Mesendoderm (in vitro differentiated cells): ENCODE data around the gene CFAP46.

Source experiments
- DNase-seq: peaks from one replicate; pipeline ENCODE4 v3.0.0; 2013
- H2AK5ac ChIP-seq: 2 replicates; pipeline ENCODE4 v1.6.1; 2013; ENCODE audit warnings: low read length, inconsistent platforms
- H2BK120ac ChIP-seq: 2 replicates; pipeline ENCODE4 v1.6.1; 2013; ENCODE audit warnings: low read depth, mild to moderate bottlenecking, low read length, moderate library complexity, mixed read lengths
- H2BK15ac ChIP-seq: replicated peaks from 2 replicates; pipeline ENCODE4 v1.6.1; 2013; ENCODE audit warnings: low read depth, mild to moderate bottlenecking, moderate library complexity
- H2BK5ac ChIP-seq: 2 replicates; pipeline ENCODE4 v1.6.1; 2013; ENCODE audit warnings: low read length, inconsistent platforms
- H3K18ac ChIP-seq: 2 replicates; pipeline ENCODE4 v1.6.1; 2013; ENCODE audit warnings: mild to moderate bottlenecking, low read length, mixed read lengths
- H3K23ac ChIP-seq: one replicate; pipeline ENCODE4 v1.6.1; 2013; ENCODE audit warnings: low read length
- H3K27ac ChIP-seq: 2 replicates; pipeline ENCODE4 v1.5.1; 2013; ENCODE audit warnings: low read depth, mild to moderate bottlenecking, inconsistent platforms, low read length, moderate library complexity
- H3K27me3 ChIP-seq: 2 replicates; pipeline ENCODE4 v1.6.1; 2013; ENCODE audit warnings: low read length, control low read depth, mild to moderate bottlenecking, inconsistent platforms; ENCODE audit not compliant: insufficient read depth, poor library complexity
- H3K36me3 ChIP-seq: 2 replicates; pipeline ENCODE4 v1.6.1; 2013; ENCODE audit warnings: low read length, inconsistent platforms; ENCODE audit not compliant: control insufficient read depth, insufficient read depth
- H3K4ac ChIP-seq: one replicate; pipeline ENCODE4 v1.6.1; 2013; ENCODE audit warnings: low read depth, mild to moderate bottlenecking, low read length, moderate library complexity
- H3K4me1 ChIP-seq: 2 replicates; pipeline ENCODE4 v1.6.1; 2013; ENCODE audit warnings: low read depth, low read length, inconsistent platforms; ENCODE audit not compliant: control insufficient read depth
- H3K4me2 ChIP-seq: 2 replicates; pipeline ENCODE4 v1.6.1; 2013; ENCODE audit warnings: low read length
- H3K4me3 ChIP-seq: 2 replicates; pipeline ENCODE4 v1.5.1; 2013; ENCODE audit warnings: mild to moderate bottlenecking, low read length
- H3K56ac ChIP-seq: one replicate; pipeline ENCODE4 v1.6.1; 2013; ENCODE audit warnings: low read length
- H3K79me1 ChIP-seq: 2 replicates; pipeline ENCODE4 v1.6.1; 2013; ENCODE audit warnings: low read length, inconsistent platforms
- H3K79me2 ChIP-seq: 2 replicates; pipeline ENCODE4 v1.6.1; 2013; ENCODE audit warnings: mild to moderate bottlenecking, low read length; ENCODE audit not compliant: control insufficient read depth, insufficient read depth
- H3K9ac ChIP-seq: 2 replicates; pipeline ENCODE4 v1.6.1; 2013; ENCODE audit warnings: low read length, inconsistent platforms
- H4K5ac ChIP-seq: one replicate; pipeline ENCODE4 v1.6.1; 2013; ENCODE audit warnings: low read length
- H4K8ac ChIP-seq: one replicate; pipeline ENCODE4 v1.6.1; 2013; ENCODE audit warnings: low read depth, mild to moderate bottlenecking, control low read depth, low read length, moderate library complexity
- WGBS: extraction: QIAGEN DNeasy Blood & Tissue Kit; methylation state at CpG from one replicate; pipeline ENCODE4 v1.1.7; 2013; ENCODE audit warnings: low lambda C conversion rate, missing lambda C conversion rate; ENCODE audit not compliant: insufficient coverage; ENCODE audit errors: extremely low coverage; 5-methylcytosine and 5-hydroxymethylcytosine counted together

Gene CFAP46

DNA sequence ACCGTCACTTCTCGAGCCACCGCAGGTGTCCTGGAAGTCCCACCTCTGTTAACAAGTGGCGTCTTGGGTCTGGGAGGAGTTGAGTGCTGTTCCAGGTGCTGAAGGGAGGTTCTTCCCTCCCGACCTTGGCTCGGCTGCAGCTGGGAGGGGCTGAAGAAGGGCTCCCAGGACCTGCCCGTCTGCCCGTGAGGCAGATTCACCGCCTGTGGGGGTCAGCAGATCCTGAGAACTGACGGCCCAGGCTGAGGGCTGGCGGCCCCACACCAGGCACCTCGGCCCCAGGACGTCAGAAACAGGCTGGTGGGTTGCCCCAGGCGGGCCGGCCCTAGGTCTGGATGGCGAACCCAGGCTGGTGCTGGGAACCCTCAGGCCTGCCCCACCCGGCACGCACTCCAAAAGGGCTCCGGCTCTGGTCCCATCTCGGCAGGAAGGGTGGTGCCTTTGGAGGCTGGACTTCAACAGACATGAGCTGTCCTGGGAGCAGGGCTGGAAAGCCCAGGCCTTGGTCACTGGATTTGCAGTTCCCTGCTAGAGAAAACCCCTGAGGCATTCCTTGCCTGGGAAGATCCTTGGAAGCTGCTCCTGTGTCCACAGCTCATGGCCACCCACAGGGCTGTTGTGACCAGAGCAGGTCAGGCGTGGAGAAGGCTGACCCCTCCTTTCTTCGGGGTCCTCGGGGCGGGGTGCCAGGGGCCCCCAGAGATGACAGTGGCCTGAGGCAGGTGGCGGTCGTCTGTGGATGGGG is 42.6 kb upstream of the CFAP46 start:
- no peak overlapping the region for H3K56ac ChIP-seq
- no peak overlapping the region for H3K4me2 ChIP-seq
- H3K4ac ChIP-seq = no peak overlapping the region
- no peaks in the 10 kb centered on the region for H3K36me3 ChIP-seq
- H3K4me1 ChIP-seq = no peaks in the 10 kb centered on the region
- no peak overlapping the region for H2BK120ac ChIP-seq
- no peak overlapping the region for H3K9ac ChIP-seq
- H3K23ac ChIP-seq = no peak overlapping the region
- WGBS = no CpG with 5 or more reads among the region's 26 CpGs
- no peak overlapping the region for H4K8ac ChIP-seq
- H3K79me1 ChIP-seq = no peaks in the 10 kb centered on the region
- H2BK5ac ChIP-seq = no peak overlapping the region
- no peak overlapping the region for H4K5ac ChIP-seq
- no peak overlapping the region for H3K4me3 ChIP-seq
- H2BK15ac ChIP-seq = no peak overlapping the region
- no peak overlapping the region for H3K27ac ChIP-seq
- no peaks in the 10 kb centered on the region for H3K79me2 ChIP-seq
- no peak overlapping the region for H2AK5ac ChIP-seq
- peak; percentile 78 for DNase-seq
- no peak overlapping the region for H3K18ac ChIP-seq
- no peaks in the 10 kb centered on the region for H3K27me3 ChIP-seq

GRCh38 chr10:132984008-132984295 is 41.6 kb upstream of the CFAP46 start:
- no CpG with 5 or more reads among the region's 29 CpGs for WGBS
- H2AK5ac ChIP-seq = no peak overlapping the region
- H3K27ac ChIP-seq = no peak overlapping the region
- H4K8ac ChIP-seq = no peak overlapping the region
- no peak for DNase-seq
- no peak overlapping the region for H3K18ac ChIP-seq
- no peak overlapping the region for H3K4me3 ChIP-seq
- no peak overlapping the region for H3K4ac ChIP-seq
- H3K9ac ChIP-seq = no peak overlapping the region
- no peaks in the 10 kb centered on the region for H3K4me1 ChIP-seq
- H3K36me3 ChIP-seq = no peaks in the 10 kb centered on the region
- H4K5ac ChIP-seq = no peak overlapping the region
- H3K79me2 ChIP-seq = no peaks in the 10 kb centered on the region
- no peaks in the 10 kb centered on the region for H3K27me3 ChIP-seq
- H3K4me2 ChIP-seq = no peak overlapping the region
- no peak overlapping the region for H3K23ac ChIP-seq
- H2BK120ac ChIP-seq = no peak overlapping the region
- H3K79me1 ChIP-seq = no peaks in the 10 kb centered on the region
- no peak overlapping the region for H3K56ac ChIP-seq
- no peak overlapping the region for H2BK5ac ChIP-seq
- no peak overlapping the region for H2BK15ac ChIP-seq

GRCh38 chr10:132983252-132984007 is 41.1 kb upstream of the CFAP46 start:
- H3K56ac ChIP-seq = no peak overlapping the region
- DNase-seq = no peak
- no peaks in the 10 kb centered on the region for H3K4me1 ChIP-seq
- H4K8ac ChIP-seq = no peak overlapping the region
- WGBS = no CpG with 5 or more reads among the region's 42 CpGs
- H3K4me3 ChIP-seq = no peak overlapping the region
- H2BK5ac ChIP-seq = no peak overlapping the region
- no peaks in the 10 kb centered on the region for H3K79me2 ChIP-seq
- H2AK5ac ChIP-seq = no peak overlapping the region
- H3K79me1 ChIP-seq = no peaks in the 10 kb centered on the region
- H2BK120ac ChIP-seq = no peak overlapping the region
- no peak overlapping the region for H3K9ac ChIP-seq
- no peaks in the 10 kb centered on the region for H3K36me3 ChIP-seq
- no peak overlapping the region for H3K4me2 ChIP-seq
- H3K4ac ChIP-seq = no peak overlapping the region
- no peak overlapping the region for H3K23ac ChIP-seq
- no peak overlapping the region for H3K18ac ChIP-seq
- H3K27ac ChIP-seq = no peak overlapping the region
- H2BK15ac ChIP-seq = no peak overlapping the region
- H3K27me3 ChIP-seq = no peaks in the 10 kb centered on the region
- no peak overlapping the region for H4K5ac ChIP-seq

DNA sequence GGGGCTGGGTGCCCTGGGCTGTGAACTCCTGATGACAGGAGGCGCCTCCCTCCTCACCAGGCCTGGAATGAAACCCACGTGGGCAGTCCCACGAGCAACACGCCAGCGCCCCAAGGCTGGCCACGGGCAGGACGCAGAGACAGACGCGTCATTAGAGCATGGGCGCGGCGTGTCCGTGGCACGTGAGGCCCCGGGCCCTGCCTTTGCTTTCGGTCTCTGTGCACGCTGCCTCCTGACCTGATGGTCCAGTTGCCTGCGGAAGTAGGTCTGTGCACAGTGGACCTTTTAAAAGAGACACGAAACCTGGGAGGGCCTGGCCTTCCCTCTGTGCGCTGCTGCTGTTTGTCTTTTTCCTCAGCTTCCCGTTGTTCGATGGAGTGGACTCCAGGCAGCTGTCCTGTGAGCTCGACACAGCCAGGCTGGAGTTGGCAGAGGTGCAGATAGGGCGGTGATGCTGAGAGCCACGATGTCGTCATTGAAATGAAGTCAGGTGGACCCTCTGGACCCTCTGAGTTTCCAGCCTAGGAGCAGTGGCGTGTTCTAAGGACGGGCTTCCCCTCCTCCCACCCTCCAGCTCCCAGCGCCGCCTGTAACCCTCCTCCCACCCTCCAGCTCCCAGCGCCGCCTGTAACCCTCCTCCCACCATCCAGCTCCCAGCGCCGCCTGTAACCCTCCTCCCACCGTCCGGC is 40.1 kb upstream of the CFAP46 start:
- Histone ChIP-seq H3K27ac (no peak overlapping the region), H3K18ac (no peak overlapping the region), H3K4me1 (no peaks in the 10 kb centered on the region), H3K79me1 (no peaks in the 10 kb centered on the region), H3K56ac (no peak overlapping the region), H2BK120ac (no peak overlapping the region), H2BK5ac (no peak overlapping the region), H4K5ac (no peak overlapping the region), H3K4me2 (no peak overlapping the region), H3K79me2 (no peaks in the 10 kb centered on the region), H3K4ac (no peak overlapping the region), H3K36me3 (no peaks in the 10 kb centered on the region), H3K27me3 (no peaks in the 10 kb centered on the region), H2BK15ac (no peak overlapping the region), H4K8ac (no peak overlapping the region), H3K9ac (no peak overlapping the region), H2AK5ac (no peak overlapping the region), H3K4me3 (no peak overlapping the region), H3K23ac (no peak overlapping the region)
- WGBS = no CpG with 5 or more reads among the region's 36 CpGs
- no peak for DNase-seq

DNA sequence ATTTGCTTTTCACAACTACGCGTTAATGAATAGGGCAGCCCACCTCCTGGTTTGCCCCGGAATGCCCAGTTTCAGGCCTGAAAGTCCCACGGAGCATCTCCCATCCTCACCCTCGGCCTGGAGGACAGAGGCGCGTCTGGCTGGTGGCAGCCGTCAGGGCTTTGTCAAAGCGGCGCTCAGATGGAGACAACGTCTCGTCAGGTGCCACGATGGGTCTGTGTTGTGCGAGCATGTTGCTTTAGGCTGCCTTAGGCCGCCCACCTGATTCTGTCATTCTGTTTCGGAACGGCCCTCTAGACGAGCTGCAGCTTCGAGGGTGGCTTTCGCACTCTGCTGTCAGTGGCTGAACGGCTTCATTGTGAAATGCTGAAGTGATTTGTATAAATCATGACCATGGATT is 39.4 kb upstream of the CFAP46 start:
- Histone ChIP-seq H3K36me3 (no peaks in the 10 kb centered on the region), H3K79me2 (no peaks in the 10 kb centered on the region), H3K56ac (no peak overlapping the region), H3K4me1 (no peaks in the 10 kb centered on the region), H3K27me3 (no peaks in the 10 kb centered on the region), H2BK15ac (no peak overlapping the region), H3K79me1 (no peaks in the 10 kb centered on the region), H3K4me2 (no peak overlapping the region), H3K27ac (no peak overlapping the region), H2BK120ac (no peak overlapping the region), H3K18ac (no peak overlapping the region), H3K4ac (no peak overlapping the region), H3K9ac (no peak overlapping the region), H4K5ac (no peak overlapping the region), H4K8ac (no peak overlapping the region), H3K4me3 (no peak overlapping the region), H3K23ac (no peak overlapping the region), H2AK5ac (no peak overlapping the region), H2BK5ac (no peak overlapping the region)
- WGBS = no CpG with 5 or more reads among the region's 21 CpGs
- DNase-seq = no peak
